ENCODE data around the gene CAB39L.

- no peak for TF ChIP-seq EZH2phosphoT487 (IDR thresholded peaks at IDR 0.05; ENCODE audit: borderline replicate concordance, low read depth)
- no peak for TF ChIP-seq CTCF (IDR thresholded peaks at IDR 0.05)
- no peak for TF ChIP-seq REST (IDR thresholded peaks at IDR 0.05; ENCODE audit: low read depth, low read length)
- TF ChIP-seq IRF3 (IDR thresholded peaks at IDR 0.05; ENCODE audit: low read depth, low read length): no peak
- TF ChIP-seq POLR2AphosphoS5 (IDR thresholded peaks at IDR 0.05; ENCODE audit: low read depth, low read length): no peak
- no peak for TF ChIP-seq RFX5 (IDR thresholded peaks at IDR 0.05; ENCODE audit: low read length)
- TF ChIP-seq MAX (IDR thresholded peaks at IDR 0.05; ENCODE audit: low read depth): no peak
- TF ChIP-seq RAD21 (IDR thresholded peaks at IDR 0.05; ENCODE audit: low read length): no peak
- TF ChIP-seq ZBTB33 (IDR thresholded peaks at IDR 0.05; ENCODE audit: borderline replicate concordance, low read depth): no peak
- no peak for TF ChIP-seq TEAD4 (IDR thresholded peaks at IDR 0.05; ENCODE audit: borderline replicate concordance, insufficient read depth)
- TF ChIP-seq RXRA (IDR thresholded peaks at IDR 0.05; ENCODE audit: borderline replicate concordance, low read depth): no peak
- TF ChIP-seq YY1 (IDR thresholded peaks at IDR 0.05; ENCODE audit: low read depth): no peak
- TF ChIP-seq USF2 (IDR thresholded peaks at IDR 0.05; ENCODE audit: borderline replicate concordance, low read depth, low read length): no peak
Observed at GRCh38 chr13:49403996-49404702, 39.7 kb downstream of the CAB39L start.
